ENCODE results near the gene TRIM40.

DNA sequence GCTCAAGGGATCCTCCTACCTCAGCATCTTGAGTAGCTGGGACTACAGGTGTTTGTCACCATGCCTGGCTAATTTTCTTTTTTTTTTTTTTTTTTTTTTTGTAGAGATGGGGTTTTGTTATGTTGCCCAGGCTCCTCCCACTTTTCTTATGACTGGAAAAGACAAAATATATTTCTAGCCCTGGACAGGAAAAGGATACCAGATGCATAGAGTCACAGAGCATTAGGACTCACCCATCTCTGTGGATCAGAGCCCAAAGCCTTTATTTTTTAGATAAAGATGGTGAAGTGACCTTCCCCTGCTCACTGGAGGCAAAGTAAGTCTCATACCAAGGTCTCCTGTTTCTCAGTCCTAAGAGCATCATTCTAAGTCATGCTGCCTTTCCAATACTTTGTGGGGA is 21.6 kb downstream of the TRIM40 start:
- TF ChIP-seq, protein P1, sequence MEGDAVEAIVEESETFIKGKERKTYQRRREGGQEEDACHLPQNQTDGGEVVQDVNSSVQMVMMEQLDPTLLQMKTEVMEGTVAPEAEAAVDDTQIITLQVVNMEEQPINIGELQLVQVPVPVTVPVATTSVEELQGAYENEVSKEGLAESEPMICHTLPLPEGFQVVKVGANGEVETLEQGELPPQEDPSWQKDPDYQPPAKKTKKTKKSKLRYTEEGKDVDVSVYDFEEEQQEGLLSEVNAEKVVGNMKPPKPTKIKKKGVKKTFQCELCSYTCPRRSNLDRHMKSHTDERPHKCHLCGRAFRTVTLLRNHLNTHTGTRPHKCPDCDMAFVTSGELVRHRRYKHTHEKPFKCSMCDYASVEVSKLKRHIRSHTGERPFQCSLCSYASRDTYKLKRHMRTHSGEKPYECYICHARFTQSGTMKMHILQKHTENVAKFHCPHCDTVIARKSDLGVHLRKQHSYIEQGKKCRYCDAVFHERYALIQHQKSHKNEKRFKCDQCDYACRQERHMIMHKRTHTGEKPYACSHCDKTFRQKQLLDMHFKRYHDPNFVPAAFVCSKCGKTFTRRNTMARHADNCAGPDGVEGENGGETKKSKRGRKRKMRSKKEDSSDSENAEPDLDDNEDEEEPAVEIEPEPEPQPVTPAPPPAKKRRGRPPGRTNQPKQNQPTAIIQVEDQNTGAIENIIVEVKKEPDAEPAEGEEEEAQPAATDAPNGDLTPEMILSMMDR (IDR thresholded peaks at IDR 0.05; ENCODE audit: insufficient read depth, low read depth, low read length): no peak
- TF ChIP-seq EZH2 (IDR thresholded peaks at IDR 0.05; ENCODE audit: insufficient read depth, low read length): no peak

All from astrocyte (in vitro differentiated cells and primary cell).